Vagina (tissue), 2 donors: ENCODE data around the gene CGB3. TPM values are rescaled to one million over a fixed set of nuclear protein-coding genes. Genes with fewer than 3 reads are reported as not detected.

ENCODE experiments used
- DNase-seq, 2 donors: peaks; one replicate each; pipeline ENCODE4 v3.0.0-alpha.2; 2017; ENCODE audit errors: extremely low spot score in 2 of 2
- H3K27ac ChIP-seq: fragments of 200-600 bp; sonication (generic); one replicate; pipeline ENCODE4 v1.5.1; 2019
- H3K27me3 ChIP-seq: fragments of 200-600 bp; sonication (generic); one replicate; pipeline ENCODE4 v1.5.1; 2019
- H3K36me3 ChIP-seq, 2 donors: fragments of 200-600 bp; sonication (generic); one replicate each; pipeline ENCODE4 v1.5.1; 2017 to 2019
- H3K4me1 ChIP-seq: fragments of 200-600 bp; sonication (generic); one replicate; pipeline ENCODE4 v1.5.1; 2019
- H3K4me3 ChIP-seq, 2 donors: fragments of 200-600 bp; sonication (generic); 1 replicate in 1 of 2; 2 replicates in 1 of 2; pipeline ENCODE4 v1.5.1; 2016 to 2019
- H3K9me3 ChIP-seq: fragments of 200-600 bp; sonication (generic); one replicate; pipeline ENCODE4 v1.5.1; 2019
- POLR2A ChIP-seq, 2 donors: fragments of 450-650 bp; IDR thresholded peaks; one replicate each; pipeline ENCODE4 v1.6.1; 2017; ENCODE audit warnings: antibody characterized with exemption in 2 of 2, mild to moderate bottlenecking in 2 of 2, moderate library complexity in 2 of 2
- POLR2AphosphoS5 ChIP-seq, 2 donors: sonication (generic); formaldehyde crosslinking; IDR thresholded peaks; one replicate each; pipeline ENCODE4 v1.9.0; 2017; ENCODE audit warnings: antibody characterized with exemption in 2 of 2, mild to moderate bottlenecking in 2 of 2, low read depth in 1 of 2; ENCODE audit not compliant: insufficient read depth in 1 of 2
- intact Hi-C: fragments of 100-400 bp; cut with DNase I; formaldehyde crosslinking; loops from one replicate; pipeline ENCODE4 v1.15.1; 2023
- total RNA-seq: library from RNA; depleted of rRNA; stranded (reverse); fragments of >200 nt; gene quantifications from one replicate; pipeline ENCODE4 v1.2.3, GENCODE V29; 2016
- TF ChIP-seq, protein P1 (sequence below), 3 experiments: fragments of 450-650 bp in 2 of 3; fragments of 200-600 bp in 1 of 3; sonication (generic) in 1 of 3; IDR thresholded peaks; one replicate each; pipeline ENCODE4 v1.5.1; 2017 to 2019; ENCODE audit warnings: antibody characterized with exemption in 3 of 3, mild to moderate bottlenecking in 2 of 3, moderate library complexity in 2 of 3

Gene CGB3
- total RNA-seq, 1 donor from 2014 or later: not detected

DNA sequence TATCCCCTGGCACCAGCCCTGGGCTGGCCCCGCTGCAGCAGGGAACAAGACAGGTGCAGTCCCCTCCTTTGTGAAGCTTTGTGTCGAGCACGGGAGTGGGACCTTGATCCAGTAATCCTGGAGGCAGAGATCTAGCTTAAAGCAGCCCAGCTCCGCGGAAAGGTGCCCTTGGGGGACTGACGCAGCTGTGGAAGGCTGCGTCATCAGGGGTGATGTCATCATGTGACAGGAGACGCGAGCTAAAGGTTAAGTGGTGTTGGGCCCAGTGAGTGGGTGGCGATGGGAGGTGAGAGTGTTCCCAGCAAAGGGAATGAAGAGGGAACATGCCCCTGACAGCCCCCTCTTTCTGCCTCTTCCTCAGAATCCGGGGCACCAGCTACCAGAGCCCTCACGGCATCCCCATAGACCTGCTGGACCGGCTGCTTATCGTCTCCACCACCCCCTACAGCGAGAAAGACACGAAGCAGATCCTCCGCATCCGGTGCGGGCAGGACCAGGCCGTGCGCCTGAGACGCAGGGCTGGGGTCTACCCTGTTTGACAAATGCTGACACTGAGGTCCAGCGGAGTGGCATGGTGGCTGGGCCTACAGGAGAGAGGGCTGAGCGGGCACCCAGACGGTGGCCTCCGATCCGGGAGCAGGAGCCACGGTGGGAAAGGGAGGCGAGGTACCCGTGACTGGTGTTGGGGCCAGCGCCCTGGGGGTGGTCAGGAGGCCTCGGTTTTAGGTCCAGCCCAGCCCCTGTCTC is 9.8 kb downstream of the CGB3 start:
- intact Hi-C loops: no loop called here
- H3K9me3 ChIP-seq: no peaks in the 10 kb centered on the region
- H3K27ac ChIP-seq: no peak overlapping the region
- peaks cover 2% of the 10 kb centered on the region for H3K27me3 ChIP-seq
- TF ChIP-seq POLR2A (IDR thresholded peaks at IDR 0.05) (no peak), POLR2AphosphoS5 (IDR thresholded peaks at IDR 0.05; ENCODE audit: insufficient read depth in 1 of 2, low read depth in 1 of 2) (no peak)
- TF ChIP-seq, protein P1, sequence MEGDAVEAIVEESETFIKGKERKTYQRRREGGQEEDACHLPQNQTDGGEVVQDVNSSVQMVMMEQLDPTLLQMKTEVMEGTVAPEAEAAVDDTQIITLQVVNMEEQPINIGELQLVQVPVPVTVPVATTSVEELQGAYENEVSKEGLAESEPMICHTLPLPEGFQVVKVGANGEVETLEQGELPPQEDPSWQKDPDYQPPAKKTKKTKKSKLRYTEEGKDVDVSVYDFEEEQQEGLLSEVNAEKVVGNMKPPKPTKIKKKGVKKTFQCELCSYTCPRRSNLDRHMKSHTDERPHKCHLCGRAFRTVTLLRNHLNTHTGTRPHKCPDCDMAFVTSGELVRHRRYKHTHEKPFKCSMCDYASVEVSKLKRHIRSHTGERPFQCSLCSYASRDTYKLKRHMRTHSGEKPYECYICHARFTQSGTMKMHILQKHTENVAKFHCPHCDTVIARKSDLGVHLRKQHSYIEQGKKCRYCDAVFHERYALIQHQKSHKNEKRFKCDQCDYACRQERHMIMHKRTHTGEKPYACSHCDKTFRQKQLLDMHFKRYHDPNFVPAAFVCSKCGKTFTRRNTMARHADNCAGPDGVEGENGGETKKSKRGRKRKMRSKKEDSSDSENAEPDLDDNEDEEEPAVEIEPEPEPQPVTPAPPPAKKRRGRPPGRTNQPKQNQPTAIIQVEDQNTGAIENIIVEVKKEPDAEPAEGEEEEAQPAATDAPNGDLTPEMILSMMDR (IDR thresholded peaks at IDR 0.05): no peak
- H3K4me3 ChIP-seq: no peak overlapping the region
- no peak for DNase-seq
- H3K4me1 ChIP-seq: peaks cover 20% of the 10 kb centered on the region
- peaks cover 0 to 45% of the 10 kb centered on the region in 2 donors for H3K36me3 ChIP-seq

DNA sequence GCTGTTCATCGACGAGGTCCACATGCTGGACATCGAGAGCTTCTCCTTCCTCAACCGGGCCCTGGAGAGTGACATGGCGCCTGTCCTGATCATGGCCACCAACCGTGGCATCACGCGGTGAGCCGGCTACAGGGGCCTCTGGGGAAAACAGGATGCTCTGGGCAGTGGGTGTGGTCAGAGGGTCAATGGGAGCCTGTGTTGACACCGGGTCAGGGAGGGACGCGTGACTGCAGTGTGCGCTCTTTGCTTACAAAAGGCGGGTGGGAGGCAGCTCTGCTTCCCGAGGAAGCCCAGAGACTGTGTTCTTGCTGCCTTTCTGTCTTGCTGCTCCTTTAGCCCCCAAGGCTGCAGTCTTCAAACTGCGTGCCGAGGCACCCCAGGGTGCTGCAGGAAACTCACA is 12.9 kb downstream of the CGB3 start:
- no peak for DNase-seq
- TF ChIP-seq POLR2AphosphoS5 (IDR thresholded peaks at IDR 0.05; ENCODE audit: insufficient read depth in 1 of 2, low read depth in 1 of 2): no peak
- TF ChIP-seq POLR2A (IDR thresholded peaks at IDR 0.05): no peak
- TF ChIP-seq, protein P1 (IDR thresholded peaks at IDR 0.05): no peak
- no peaks in the 10 kb centered on the region for H3K27me3 ChIP-seq
- no peak overlapping the region for H3K4me3 ChIP-seq
- H3K9me3 ChIP-seq: no peaks in the 10 kb centered on the region
- H3K27ac ChIP-seq: no peak overlapping the region
- no peaks in the 10 kb centered on the region for H3K4me1 ChIP-seq
- peaks cover 0 to 63% of the 10 kb centered on the region in 2 donors for H3K36me3 ChIP-seq
- intact Hi-C loops: no loop called here

DNA sequence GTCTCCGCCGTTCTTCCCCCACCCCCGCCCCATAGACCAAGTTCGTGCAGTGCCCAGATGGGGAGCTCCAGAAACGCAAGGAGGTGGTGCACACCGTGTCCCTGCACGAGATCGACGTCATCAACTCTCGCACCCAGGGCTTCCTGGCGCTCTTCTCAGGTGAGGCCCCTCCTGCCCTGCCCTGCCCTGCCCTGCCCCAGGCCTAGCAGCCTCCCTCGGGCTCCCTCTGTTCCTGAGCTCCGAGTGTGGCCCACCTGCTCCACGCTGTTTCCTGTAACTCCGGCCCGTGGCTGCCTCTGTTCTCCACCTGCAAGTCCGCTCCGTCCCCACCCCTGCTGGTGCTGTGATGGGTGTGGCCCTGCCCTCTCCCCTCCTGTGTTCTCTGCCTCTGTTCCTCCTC is 13.7 kb downstream of the CGB3 start:
- Histone ChIP-seq H3K4me3 (no peak overlapping the region), H3K9me3 (no peaks in the 10 kb centered on the region), H3K4me1 (no peaks in the 10 kb centered on the region), H3K36me3 (peaks cover 0 to 68% of the 10 kb centered on the region in 2 donors), H3K27me3 (no peaks in the 10 kb centered on the region), H3K27ac (no peak overlapping the region)
- no peak for DNase-seq
- intact Hi-C loops: no loop called here
- TF ChIP-seq, protein P1 (IDR thresholded peaks at IDR 0.05): no peak
- TF ChIP-seq POLR2AphosphoS5 (IDR thresholded peaks at IDR 0.05; ENCODE audit: insufficient read depth in 1 of 2, low read depth in 1 of 2) (no peak), POLR2A (IDR thresholded peaks at IDR 0.05) (no peak)

DNA sequence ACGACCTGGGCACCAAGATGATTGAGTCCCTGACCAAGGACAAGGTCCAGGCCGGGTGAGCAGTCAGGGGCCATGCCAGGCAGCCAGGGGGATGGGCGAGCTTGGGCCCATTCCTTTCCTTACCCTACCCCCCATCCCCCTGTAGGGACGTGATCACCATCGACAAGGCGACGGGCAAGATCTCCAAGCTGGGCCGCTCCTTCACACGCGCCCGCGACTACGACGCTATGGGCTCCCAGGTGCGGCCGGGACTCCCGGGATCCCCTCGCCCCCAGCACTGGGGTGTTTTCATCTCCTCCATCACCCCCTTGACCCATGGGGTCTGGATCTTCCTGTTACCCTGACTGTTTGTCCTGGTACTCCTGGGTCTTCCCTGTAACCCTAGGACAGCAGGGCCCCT is 14.3 kb downstream of the CGB3 start:
- no peak overlapping the region for H3K27ac ChIP-seq
- H3K9me3 ChIP-seq: no peaks in the 10 kb centered on the region
- no peak for DNase-seq
- intact Hi-C loops: no loop called here
- no peaks in the 10 kb centered on the region for H3K27me3 ChIP-seq
- no peak for TF ChIP-seq POLR2A (IDR thresholded peaks at IDR 0.05)
- TF ChIP-seq, protein P1 (IDR thresholded peaks at IDR 0.05): no peak
- no peak for TF ChIP-seq POLR2AphosphoS5 (IDR thresholded peaks at IDR 0.05; ENCODE audit: insufficient read depth in 1 of 2, low read depth in 1 of 2)
- no peaks in the 10 kb centered on the region for H3K4me1 ChIP-seq
- no peak overlapping the region for H3K4me3 ChIP-seq
- peaks cover 0 to 68% of the 10 kb centered on the region in 2 donors for H3K36me3 ChIP-seq

DNA sequence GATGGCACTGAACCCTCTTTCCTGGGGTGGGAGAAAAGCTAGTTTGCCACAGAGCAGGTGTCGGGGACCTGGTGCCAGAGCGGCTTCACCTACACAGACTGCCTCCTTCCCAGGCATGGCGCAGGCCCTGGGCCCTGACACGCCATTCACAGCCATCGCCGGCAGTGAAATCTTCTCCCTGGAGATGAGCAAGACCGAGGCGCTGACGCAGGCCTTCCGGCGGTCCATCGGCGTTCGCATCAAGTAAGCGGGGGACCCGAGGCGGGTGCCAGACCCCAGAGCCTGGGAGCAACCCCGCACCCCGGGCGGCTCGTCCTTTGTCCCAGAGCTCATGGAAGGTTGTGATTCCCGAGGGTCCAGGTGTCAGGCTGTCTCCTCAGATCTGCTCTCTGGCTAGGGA is 17.2 kb downstream of the CGB3 start:
- Histone ChIP-seq H3K9me3 (no peaks in the 10 kb centered on the region), H3K4me3 (no peak overlapping the region), H3K4me1 (no peaks in the 10 kb centered on the region), H3K27ac (no peak overlapping the region), H3K27me3 (no peaks in the 10 kb centered on the region), H3K36me3 (peaks cover 6 to 77% of the 10 kb centered on the region in 2 donors)
- intact Hi-C loops: no loop called here
- TF ChIP-seq, protein P1 (IDR thresholded peaks at IDR 0.05): no peak
- no peak for TF ChIP-seq POLR2A (IDR thresholded peaks at IDR 0.05)
- no peak for TF ChIP-seq POLR2AphosphoS5 (IDR thresholded peaks at IDR 0.05; ENCODE audit: insufficient read depth in 1 of 2, low read depth in 1 of 2)
- DNase-seq: no peak
